Left ventricle myocardium inferior (tissue), 1 donor: Measurements from ENCODE around the gene RPL36. TPM values are rescaled to one million over a fixed set of nuclear protein-coding genes. Genes with fewer than 3 reads are reported as not detected.

Experiments
- DNase-seq: peaks from one replicate; pipeline ENCODE4 v3.0.0-alpha.2; 2020
- H3K27ac ChIP-seq: fragments of 200-600 bp; replicated peaks from 2 replicates; pipeline ENCODE4 v1.8.0; 2021
- H3K27me3 ChIP-seq: fragments of 200-600 bp; 2 replicates; pipeline ENCODE4 v1.8.0; 2021; ENCODE audit warnings: low read depth
- H3K36me3 ChIP-seq: fragments of 200-600 bp; 2 replicates; pipeline ENCODE4 v1.8.0; 2021
- H3K4me1 ChIP-seq: fragments of 200-600 bp; 2 replicates; pipeline ENCODE4 v1.8.0; 2021
- H3K4me3 ChIP-seq: fragments of 200-600 bp; 2 replicates; pipeline ENCODE4 v1.8.0; 2021; ENCODE audit warnings: mild to moderate bottlenecking, moderate library complexity
- H3K9me3 ChIP-seq: fragments of 200-600 bp; replicated peaks from 2 replicates; pipeline ENCODE4 v1.8.0; 2021
- CTCF ChIP-seq: fragments of 200-600 bp; IDR thresholded peaks from 2 replicates; pipeline ENCODE4 v1.8.0; 2021; ENCODE audit warnings: antibody characterized with exemption, mild to moderate bottlenecking, borderline replicate concordance
- intact Hi-C: fragments of 100-400 bp; cut with micrococcal nuclease; formaldehyde crosslinking; loops from one replicate; pipeline ENCODE4 v1.11.0; 2022
- total RNA-seq: library from RNA; stranded (reverse); fragmentation: NEBNext Ultra II Directional; extraction: Animal tissue kit (Norgen Biotek cat#: 25700); gene quantifications from one replicate; pipeline ENCODE4 v1.2.1, GENCODE V29; 2021
- donor health status: DM: no; HTN: yes; CAD: no; lungs with severe emphysema.

RPL36 gene
- total RNA-seq, 1 donor from 2014 or later, result 407 TPM

GRCh38 chr19:5673752-5674151 is 16.3 kb upstream of the RPL36 start:
- no peak for TF ChIP-seq CTCF
- H3K4me1 ChIP-seq, result peaks cover 21% of the 10 kb centered on the region
- no peak overlapping the region for H3K4me3 ChIP-seq
- H3K9me3 ChIP-seq, result no peaks in the 10 kb centered on the region
- H3K27ac ChIP-seq, result no peak overlapping the region
- H3K27me3 ChIP-seq, result no peaks in the 10 kb centered on the region
- peaks cover 27% of the 10 kb centered on the region for H3K36me3 ChIP-seq
- intact Hi-C loops, result no loop called here
- DNase-seq, result no peak

DNA sequence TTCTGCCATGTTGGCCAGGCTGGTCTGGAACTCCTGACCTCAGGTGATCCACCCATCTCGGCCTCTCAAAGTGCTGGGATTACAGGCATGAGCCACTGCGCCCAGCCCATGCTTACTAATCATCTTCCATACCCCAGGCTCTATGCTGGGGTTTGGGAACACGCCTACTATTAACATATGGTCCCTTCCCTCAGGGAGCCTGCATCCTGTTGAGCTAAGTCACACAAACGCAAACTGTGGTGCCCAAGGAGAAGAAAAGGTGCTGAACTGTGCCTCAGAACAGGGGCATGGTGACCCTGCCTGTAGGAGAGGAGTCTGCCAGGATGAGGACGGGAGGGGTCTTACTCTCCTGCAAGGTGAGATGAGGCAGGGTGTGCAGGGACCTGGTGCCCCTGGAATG is 15.4 kb upstream of the RPL36 start:
- DNase-seq, result no peak

DNA sequence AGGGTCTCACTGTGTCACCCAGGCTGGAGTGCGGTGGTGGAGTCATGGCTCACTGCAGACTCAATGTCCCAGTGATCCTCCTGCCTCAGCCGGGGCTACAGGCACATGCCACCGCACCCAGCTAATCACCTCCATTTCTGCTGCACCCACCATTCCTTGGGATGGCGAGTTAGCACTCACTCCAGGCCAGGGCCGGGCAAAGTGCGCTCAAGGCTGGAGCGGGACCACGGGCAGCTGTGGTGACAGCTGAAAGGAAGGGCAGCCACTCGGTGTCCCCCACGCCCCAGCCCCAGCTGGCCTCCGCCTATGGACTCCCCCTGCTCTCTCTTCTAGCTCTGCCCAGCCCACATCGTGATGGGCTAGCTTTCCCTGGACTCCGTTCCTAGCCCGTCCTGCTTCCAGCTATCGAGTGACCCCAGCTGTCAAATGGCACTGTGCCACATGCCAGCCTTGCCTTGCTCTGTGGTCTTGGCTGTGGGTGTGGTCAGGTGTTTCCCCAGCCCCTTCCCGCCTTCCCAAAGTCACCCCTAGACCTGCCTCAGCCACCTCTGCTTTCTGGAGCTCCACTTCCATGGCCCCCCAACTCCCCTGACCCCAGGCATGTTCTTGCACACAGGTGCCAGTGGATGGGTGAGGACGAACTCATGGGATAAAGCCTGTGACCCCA is 13.9 kb upstream of the RPL36 start:
- Histone ChIP-seq H3K36me3 (peaks cover 13% of the 10 kb centered on the region), H3K9me3 (no peaks in the 10 kb centered on the region), H3K4me3 (no peak overlapping the region), H3K4me1 (peaks cover 43% of the 10 kb centered on the region), H3K27me3 (no peaks in the 10 kb centered on the region), H3K27ac (no peak overlapping the region)
- intact Hi-C loops, result no loop called here
- TF ChIP-seq CTCF, result no peak
- DNase-seq, result no peak

More for the DNA sequence above, 15.4 kb upstream of the RPL36 start:
- Histone ChIP-seq H3K27me3 (no peaks in the 10 kb centered on the region), H3K4me1 (peaks cover 30% of the 10 kb centered on the region), H3K4me3 (no peak overlapping the region), H3K27ac (no peak overlapping the region), H3K36me3 (peaks cover 18% of the 10 kb centered on the region), H3K9me3 (no peaks in the 10 kb centered on the region)
- intact Hi-C loops, result no loop called here
- no peak for TF ChIP-seq CTCF

DNA sequence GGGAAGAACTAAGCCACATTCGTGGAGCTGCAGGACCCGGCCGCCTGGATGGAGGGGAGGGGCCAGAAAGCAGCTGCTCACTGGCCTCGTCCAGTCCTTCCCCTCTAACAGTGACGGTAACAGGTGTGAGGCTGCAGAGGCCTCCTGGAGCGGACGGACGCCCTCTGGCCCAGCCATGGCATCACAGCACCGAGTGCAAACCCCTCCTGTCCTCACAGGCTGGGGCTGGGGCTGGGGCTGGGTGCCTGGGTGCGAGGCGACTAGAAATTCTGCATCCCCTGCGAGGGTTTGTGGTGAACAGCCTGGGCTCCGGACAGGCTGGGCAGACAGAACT is 13.4 kb upstream of the RPL36 start:
- TF ChIP-seq CTCF, result no peak
- intact Hi-C loops, result no loop called here
- Histone ChIP-seq H3K4me1 (peaks cover 45% of the 10 kb centered on the region), H3K27me3 (no peaks in the 10 kb centered on the region), H3K4me3 (no peak overlapping the region), H3K27ac (no peak overlapping the region), H3K36me3 (peaks cover 13% of the 10 kb centered on the region), H3K9me3 (no peaks in the 10 kb centered on the region)
- DNase-seq, result no peak

DNA sequence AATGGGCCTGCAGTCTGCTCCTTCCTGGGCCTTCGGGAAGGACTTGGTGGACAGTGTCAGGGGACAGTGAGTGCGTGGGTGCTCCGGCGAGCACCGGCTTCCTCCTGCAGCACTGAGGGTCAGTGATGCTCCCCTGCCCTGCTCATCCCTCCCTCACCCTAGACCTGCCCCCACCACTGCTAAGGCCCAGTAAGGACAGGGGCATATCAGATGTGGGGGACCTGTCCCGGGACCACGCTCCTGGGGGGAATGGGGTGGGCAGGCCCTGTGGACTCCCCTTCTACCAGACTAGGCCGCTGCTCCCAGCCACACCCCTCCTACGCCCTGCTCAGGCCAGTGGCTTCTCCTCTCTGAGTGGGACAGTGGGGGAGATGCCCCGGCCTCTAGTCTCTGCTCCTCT is 13.0 kb upstream of the RPL36 start:
- no peak overlapping the region for H3K27ac ChIP-seq

More for the DNA sequence above, 13.0 kb upstream of the RPL36 start:
- no peak overlapping the region for H3K4me3 ChIP-seq
- H3K27me3 ChIP-seq, result no peaks in the 10 kb centered on the region
- no peaks in the 10 kb centered on the region for H3K9me3 ChIP-seq
- no peak for DNase-seq
- intact Hi-C loops, result no loop called here
- peaks cover 13% of the 10 kb centered on the region for H3K36me3 ChIP-seq
- H3K4me1 ChIP-seq, result peaks cover 45% of the 10 kb centered on the region
- no peak for TF ChIP-seq CTCF
